ENCODE results near the gene TBCEL.

The TBCEL gene

DNA sequence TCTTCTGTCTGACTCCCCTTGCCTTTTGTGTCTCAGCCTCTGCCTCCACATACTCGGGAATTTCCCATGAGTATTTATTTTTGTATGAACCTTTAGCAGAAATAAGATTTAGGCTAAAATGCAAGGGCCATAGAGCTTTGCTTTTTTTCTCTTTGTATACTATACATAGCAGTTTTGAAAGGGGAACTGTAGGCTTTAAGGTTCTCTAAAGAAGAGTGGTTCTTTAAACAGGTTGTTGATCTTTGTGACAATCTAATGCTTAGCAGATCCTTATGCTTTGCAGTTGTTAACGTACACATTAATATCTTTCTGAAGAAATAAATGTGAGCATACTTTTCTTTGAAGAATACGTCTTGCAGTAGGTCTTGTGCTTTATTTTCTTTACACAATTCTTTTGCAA, 35.0 kb downstream of the TBCEL start:
- FAIRE-seq (no peak), DNase-seq (ENCODE audit: low spot score) (no peak)

DNA sequence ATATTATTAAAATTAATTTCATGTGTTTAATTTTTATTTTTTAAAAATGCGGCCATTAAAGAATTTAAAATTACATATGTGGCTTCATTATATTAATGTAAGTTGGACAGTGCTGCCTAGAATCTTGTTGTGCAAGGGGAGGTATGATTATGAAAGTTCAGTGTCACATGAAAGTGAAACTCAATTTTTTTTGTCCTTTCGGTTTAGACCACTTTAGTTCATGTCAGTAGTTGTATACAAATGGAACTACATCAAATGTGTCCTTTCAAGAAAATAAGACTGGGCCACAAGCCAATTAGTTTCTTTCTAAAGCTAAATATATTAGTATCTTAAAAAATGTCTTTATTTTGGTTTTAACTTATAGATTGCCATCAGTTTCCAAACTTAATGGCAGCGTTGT, 35.7 kb downstream of the TBCEL start:
- FAIRE-seq (no peak), DNase-seq (ENCODE audit: low spot score) (no peak)

DNA sequence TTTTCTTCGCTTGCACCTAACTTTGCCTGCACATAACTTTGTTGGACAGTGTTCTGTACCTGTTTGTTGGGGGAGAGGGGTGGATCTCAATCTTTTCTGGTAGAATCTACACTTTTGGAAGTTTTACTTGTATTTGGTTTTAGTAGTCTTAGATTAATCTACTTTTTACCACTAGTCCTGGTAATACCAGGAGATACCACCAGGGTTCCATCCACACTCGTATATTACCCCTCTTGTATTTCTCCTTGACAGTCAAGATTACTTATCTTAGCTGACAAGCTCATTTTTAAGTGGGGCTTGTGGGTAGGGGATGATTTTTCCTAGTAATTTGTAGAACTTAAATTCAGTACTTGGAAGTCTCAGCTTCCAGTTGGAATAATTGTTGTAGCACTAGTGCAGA, 39.8 kb downstream of the TBCEL start:
- DNase-seq (ENCODE audit: low spot score), result peak; percentile 1
- no peak for FAIRE-seq

DNA sequence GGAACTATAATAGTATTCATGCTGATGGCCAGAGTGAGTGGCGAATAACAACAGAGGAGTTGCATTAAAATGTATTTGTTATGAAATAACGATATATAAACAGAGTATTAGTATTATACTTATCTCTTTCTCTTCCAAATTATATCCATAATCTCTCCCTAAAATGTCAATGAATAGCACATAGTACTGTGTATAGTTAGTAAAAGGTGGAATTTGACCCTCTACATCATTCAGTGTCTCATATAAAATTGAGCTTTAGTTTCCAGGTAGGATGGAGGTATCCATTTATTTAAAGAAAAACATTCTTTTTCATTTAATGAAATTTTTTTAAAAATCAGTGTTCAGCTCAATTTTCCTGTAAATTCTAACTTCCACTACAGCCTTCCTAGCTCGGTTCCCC, 42.7 kb downstream of the TBCEL start:
- no peak for FAIRE-seq
- no peak for DNase-seq (ENCODE audit: low spot score)

- DNase-seq (ENCODE audit: low spot score) (no peak), FAIRE-seq (no peak)
Measured at GRCh38 chr11:121067026-121067425, 43.1 kb downstream of the TBCEL start.

GRCh38 chr11:121067453-121067852, 43.6 kb downstream of the TBCEL start:
- FAIRE-seq (no peak), DNase-seq (ENCODE audit: low spot score) (no peak)

DNA sequence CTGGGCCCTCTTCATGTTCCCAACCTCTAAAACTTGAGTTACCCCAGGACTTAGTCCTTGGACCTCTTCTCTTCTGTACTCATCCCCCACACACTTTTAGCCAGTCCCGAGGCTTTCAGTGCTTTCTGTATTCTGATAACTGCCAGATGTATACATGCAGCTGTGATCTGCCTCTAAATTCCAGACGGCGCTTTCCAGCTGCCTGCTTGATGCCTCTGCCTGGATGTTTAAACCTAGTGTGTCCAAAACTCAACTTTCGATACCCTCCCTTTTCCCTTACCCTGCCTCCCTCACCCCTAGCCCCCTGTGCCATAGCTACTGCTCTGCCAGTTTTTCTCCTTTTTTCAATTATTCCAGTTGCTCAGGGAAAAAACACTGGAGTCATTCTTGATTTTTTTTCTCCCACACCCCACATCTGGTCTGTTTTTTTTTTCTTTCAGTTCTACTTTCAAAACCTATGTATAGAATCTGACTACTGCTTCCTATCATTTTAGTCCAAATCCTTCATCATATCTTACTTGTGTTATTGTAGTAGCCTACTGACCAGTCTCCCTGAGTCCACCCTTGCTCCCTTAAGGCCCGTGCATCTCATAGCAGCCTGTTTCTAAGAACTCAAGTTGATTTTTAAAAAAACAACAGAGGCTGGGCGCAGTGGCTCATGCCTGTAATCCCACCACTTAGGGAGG, 44.2 kb downstream of the TBCEL start:
- FAIRE-seq (no peak), DNase-seq (ENCODE audit: low spot score) (no peak)

DNA sequence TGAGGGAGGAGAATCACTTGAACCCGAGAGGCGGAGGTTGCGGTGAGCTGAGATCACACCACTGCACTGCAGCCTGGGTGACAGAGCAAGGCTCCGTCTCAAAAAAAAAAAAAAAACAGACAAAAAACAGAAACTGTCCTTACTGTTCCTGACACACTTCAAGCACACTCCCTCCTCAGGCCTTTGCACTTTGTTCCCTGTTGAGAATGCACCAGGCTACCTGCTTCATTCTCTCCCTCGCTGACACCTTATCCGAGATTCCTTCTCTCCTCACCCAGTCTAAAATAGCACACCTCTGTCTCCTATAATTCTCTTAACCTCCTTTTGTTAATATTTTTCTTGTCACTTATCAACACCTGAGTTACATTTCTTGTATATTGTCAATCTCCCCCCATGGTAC, 44.9 kb downstream of the TBCEL start:
- FAIRE-seq (no peak), DNase-seq (ENCODE audit: low spot score) (no peak)

DNA sequence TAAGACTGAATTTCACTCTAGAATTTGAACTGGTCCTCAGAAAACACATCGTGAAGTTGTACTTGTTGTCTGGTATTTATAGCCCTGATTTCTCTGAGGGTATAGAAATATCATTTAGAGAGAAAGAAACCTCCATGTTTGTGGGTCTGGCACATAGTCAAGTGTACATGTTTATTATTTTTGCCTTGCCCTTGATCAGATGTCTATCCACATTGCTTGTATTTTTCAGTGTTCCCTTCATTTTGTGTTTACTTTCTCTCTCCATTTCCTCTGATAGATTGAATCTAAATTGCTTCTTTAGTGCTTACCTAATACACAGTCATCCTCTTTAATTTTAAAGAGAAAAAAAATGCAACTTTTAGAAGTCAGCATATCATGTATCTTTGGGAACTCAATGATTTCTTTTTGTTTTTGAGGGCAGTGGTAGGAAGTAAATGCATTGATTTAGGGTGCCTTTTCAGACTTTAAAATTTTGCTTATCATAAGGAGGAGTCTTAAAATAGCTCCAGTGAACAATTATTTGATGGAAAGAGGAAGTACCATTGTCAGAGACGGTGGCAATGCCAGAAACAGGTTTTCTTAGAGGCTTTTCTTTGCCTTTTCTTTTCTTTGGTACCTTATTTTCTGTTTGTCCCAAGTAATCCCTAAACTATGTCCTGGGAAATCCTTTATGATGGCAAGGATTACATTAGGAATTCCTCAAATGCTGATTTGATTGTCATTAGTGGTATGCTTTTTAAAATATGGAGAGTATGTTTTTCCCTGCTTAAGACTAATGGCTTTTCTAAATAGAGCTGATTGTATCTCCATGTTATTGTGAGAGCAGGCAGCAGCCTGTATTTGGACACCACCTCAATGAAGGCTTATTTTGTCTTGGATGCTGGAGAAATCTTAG, 47.3 kb downstream of the TBCEL start:
- DNase-seq (ENCODE audit: low spot score) (no peak), FAIRE-seq (no peak)

GRCh38 chr11:121071846-121072450, 48.0 kb downstream of the TBCEL start:
- DNase-seq (ENCODE audit: low spot score), result no peak
- no peak for FAIRE-seq

DNA sequence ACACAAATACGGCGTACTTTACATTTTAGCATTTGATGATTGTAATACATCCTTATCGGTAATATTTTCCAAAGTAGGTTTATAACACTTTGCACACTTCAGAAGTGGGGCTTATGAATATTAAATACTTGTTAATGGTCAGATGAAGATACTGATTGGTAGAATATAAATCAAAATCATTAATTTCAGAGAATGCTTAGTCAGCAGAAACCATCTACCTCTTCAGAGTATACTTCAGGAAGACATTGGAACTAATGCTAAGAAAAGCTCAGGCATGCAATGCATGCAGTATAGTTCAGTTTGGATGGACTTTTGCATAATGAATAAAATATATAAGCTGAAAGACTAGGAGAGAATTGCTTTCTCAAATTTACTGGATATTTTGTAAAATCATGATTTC, 57.4 kb downstream of the TBCEL start:
- DNase-seq (ENCODE audit: low spot score) (no peak), FAIRE-seq (no peak)

- no peak for DNase-seq (ENCODE audit: low spot score)
- FAIRE-seq, result no peak
Measured at GRCh38 chr11:121082219-121082618, 58.3 kb downstream of the TBCEL start.

GRCh38 chr11:121082670-121083069, 58.8 kb downstream of the TBCEL start:
- DNase-seq (ENCODE audit: low spot score) (peak; percentile 7), FAIRE-seq (no peak)

DNA sequence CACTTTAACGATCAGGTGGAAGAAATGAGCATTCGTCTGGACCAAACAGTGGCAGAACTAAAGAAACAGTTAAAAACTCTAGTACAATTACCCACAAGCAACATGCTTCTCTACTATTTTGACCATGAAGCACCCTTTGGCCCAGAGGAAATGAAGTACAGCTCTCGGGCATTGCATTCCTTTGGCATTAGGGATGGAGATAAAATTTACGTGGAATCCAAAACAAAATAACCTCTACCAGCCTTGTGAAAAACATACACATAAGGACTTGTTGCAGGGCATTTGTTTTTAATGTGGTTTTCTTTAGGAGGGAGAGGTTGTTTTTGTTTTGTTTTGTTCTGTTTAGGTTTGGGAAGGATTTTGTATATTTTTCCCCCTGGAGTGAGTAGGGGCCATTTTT, 63.0 kb downstream of the TBCEL start:
- no peak for FAIRE-seq

GRCh38 chr11:121089566-121089965, 65.7 kb downstream of the TBCEL start:
- FAIRE-seq, result no peak
- DNase-seq (ENCODE audit: low spot score), result no peak

More for the DNA sequence above, 63.0 kb downstream of the TBCEL start:
- DNase-seq (ENCODE audit: low spot score), result no peak

GRCh38 chr11:121090145-121090721, 66.3 kb downstream of the TBCEL start:
- DNase-seq (ENCODE audit: low spot score) (no peak), FAIRE-seq (no peak)

- FAIRE-seq, result no peak
- no peak for DNase-seq (ENCODE audit: low spot score)
Measured at GRCh38 chr11:121091492-121092152, 67.7 kb downstream of the TBCEL start.

DNA sequence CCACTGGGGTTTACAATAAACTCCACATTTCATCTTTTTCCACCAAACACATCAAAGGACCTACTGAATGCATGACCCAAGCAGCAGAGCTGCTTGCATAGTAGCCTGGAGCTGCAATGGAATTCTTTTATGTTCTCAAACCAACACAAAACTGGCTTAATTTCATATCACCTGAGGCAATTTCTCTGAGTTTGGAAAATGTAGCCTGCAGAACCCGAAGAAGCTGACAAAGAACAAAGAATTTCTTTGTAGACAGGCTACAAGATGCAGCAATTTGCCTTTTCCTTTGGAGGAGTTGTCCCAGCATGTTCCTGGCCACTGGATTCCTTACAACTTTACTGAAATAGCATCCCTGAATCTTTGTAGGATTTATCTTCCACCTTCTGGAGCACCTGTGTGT, 71.7 kb downstream of the TBCEL start:
- FAIRE-seq, result no peak

DNA sequence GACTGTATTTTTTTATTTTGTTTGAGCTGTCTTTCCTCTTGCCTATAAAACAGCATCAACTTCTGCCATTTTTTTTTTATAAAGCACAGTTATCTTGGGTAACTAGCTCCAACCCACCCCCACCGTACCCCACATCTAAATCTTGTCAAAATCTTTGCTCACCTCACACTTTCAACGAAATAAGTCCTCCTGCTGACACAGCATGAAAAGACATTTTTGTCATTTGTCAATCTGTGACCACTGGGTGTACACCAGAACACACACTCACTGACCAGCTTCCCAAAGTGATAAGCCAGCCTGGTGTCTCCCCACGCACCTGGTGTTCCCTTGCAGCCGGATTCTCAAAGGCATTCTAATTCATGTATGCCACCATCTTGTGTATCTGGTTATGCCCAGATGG, 75.5 kb downstream of the TBCEL start:
- DNase-seq (ENCODE audit: low spot score) (no peak), FAIRE-seq (no peak)

More for the DNA sequence above, 71.7 kb downstream of the TBCEL start:
- no peak for DNase-seq (ENCODE audit: low spot score)

- DNase-seq (ENCODE audit: low spot score), result no peak
- FAIRE-seq, result no peak
Measured at GRCh38 chr11:121099885-121100284, 76.0 kb downstream of the TBCEL start.

DNA sequence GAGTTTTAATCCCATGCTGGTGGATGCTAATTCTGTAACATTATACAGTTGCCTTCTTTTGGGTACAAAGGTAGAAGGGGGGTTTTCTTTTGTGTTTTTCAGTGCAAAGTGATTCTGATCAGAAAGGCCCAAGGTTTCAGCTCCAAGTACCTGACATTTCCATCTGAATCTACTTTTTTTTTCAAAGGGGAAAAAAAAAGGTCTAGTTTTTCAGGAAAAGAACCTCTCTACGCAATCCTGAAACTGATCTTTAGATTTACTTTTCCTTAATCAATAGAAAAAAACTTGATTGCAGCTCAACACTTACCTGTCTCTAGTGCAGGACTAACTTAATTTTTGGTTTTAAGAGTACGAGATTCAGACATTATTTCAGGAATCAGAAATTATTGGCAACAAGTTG, 77.0 kb downstream of the TBCEL start, which contains the start of gene TECTA:
TSS of gene TECTA (plus strand) at position 301 of the 400 bp plus-strand sequence. CDS start 1,423 bp downstream, outside the sequence.
- DNase-seq (ENCODE audit: low spot score), result no peak
- FAIRE-seq, result no peak
